Measurements from ENCODE around the gene ZBTB33. TPM values are rescaled to one million over a fixed set of nuclear protein-coding genes. Genes with fewer than 3 reads are reported as not detected.

The ZBTB33 gene
- total RNA-seq, 1 donor from 2014 or later = 45.6 TPM

GRCh38 chrX:120207009-120207605 lies 43.5 kb upstream of the ZBTB33 start:
- Histone ChIP-seq H3K4me2 (no peak overlapping the region), H2AFZ (replicated peaks) (no peak overlapping the region), H4K20me1 (ENCODE audit: low read depth) (no peaks in the 10 kb centered on the region), H3K4me1 (no peaks in the 10 kb centered on the region), H3K27me3 (no peaks in the 10 kb centered on the region), H3K9ac (no peak overlapping the region), H3F3A (ENCODE audit: low read depth) (no peaks in the 10 kb centered on the region), H3K27ac (no peak overlapping the region), H3K79me2 (ENCODE audit: low read depth) (no peaks in the 10 kb centered on the region), H3K4me3 (no peak overlapping the region), H3K9me3 (ENCODE audit: low read depth) (no peaks in the 10 kb centered on the region), H3K36me3 (no peaks in the 10 kb centered on the region)
- Mint-ChIP-seq H3K36me3 (no peaks in the 10 kb centered on the region), H3K4me1 (no peaks in the 10 kb centered on the region), H3K4me3 (no peak overlapping the region), H3K9me3 (peaks cover 2% of the 10 kb centered on the region), H3K27me3 (ENCODE audit: insufficient read depth, low read depth) (peaks cover 2% of the 10 kb centered on the region), H3K27ac (no peak overlapping the region)
- TF ChIP-seq CTCF (IDR thresholded peaks at IDR 0.05) = no peak
- TF ChIP-seq EZH2 (IDR thresholded peaks at IDR 0.05) = no peak
- no peak for TF ChIP-seq EZH2phosphoT487 (IDR thresholded peaks at IDR 0.05)
- DNase-seq (ENCODE audit: low spot score) = no peak

GRCh38 chrX:120213438-120214265 lies 37.0 kb upstream of the ZBTB33 start:
- no peaks in the 10 kb centered on the region for H3K36me3 Mint-ChIP-seq

GRCh38 chrX:120223374-120223773 lies 27.2 kb upstream of the ZBTB33 start:
- Histone ChIP-seq H3K27me3 (no peaks in the 10 kb centered on the region), H3K79me2 (ENCODE audit: low read depth) (no peaks in the 10 kb centered on the region), H3K9ac (no peak overlapping the region), H3K27ac (no peak overlapping the region), H3K4me2 (no peak overlapping the region), H3K4me3 (no peak overlapping the region), H2AFZ (replicated peaks) (no peak overlapping the region), H3K36me3 (no peaks in the 10 kb centered on the region), H3F3A (ENCODE audit: low read depth) (no peaks in the 10 kb centered on the region), H3K9me3 (ENCODE audit: low read depth) (peaks cover under 1% of the 10 kb centered on the region), H3K4me1 (no peaks in the 10 kb centered on the region), H4K20me1 (ENCODE audit: low read depth) (no peaks in the 10 kb centered on the region)
- Mint-ChIP-seq H3K4me3 (no peak overlapping the region), H3K27me3 (ENCODE audit: insufficient read depth, low read depth) (peaks cover 3% of the 10 kb centered on the region), H3K36me3 (peaks cover 2% of the 10 kb centered on the region), H3K27ac (no peak overlapping the region), H3K9me3 (peaks cover 2% of the 10 kb centered on the region), H3K4me1 (no peaks in the 10 kb centered on the region)
- no peak for TF ChIP-seq CTCF (IDR thresholded peaks at IDR 0.05)
- TF ChIP-seq EZH2 (IDR thresholded peaks at IDR 0.05) = no peak
- no peak for TF ChIP-seq EZH2phosphoT487 (IDR thresholded peaks at IDR 0.05)
- DNase-seq (ENCODE audit: low spot score) = no peak

More at GRCh38 chrX:120213438-120214265, 37.0 kb upstream of the ZBTB33 start:
- Mint-ChIP-seq H3K27me3 (ENCODE audit: insufficient read depth, low read depth) (no peaks in the 10 kb centered on the region), H3K9me3 (peaks cover 2% of the 10 kb centered on the region), H3K4me3 (no peak overlapping the region), H3K27ac (no peak overlapping the region), H3K4me1 (no peaks in the 10 kb centered on the region)
- Histone ChIP-seq H3K9me3 (ENCODE audit: low read depth) (peaks cover 4% of the 10 kb centered on the region), H3K9ac (no peak overlapping the region), H3K4me2 (no peak overlapping the region), H4K20me1 (ENCODE audit: low read depth) (no peaks in the 10 kb centered on the region), H3K36me3 (no peaks in the 10 kb centered on the region), H3K27me3 (no peaks in the 10 kb centered on the region), H2AFZ (replicated peaks) (no peak overlapping the region), H3K79me2 (ENCODE audit: low read depth) (no peaks in the 10 kb centered on the region), H3K4me1 (no peaks in the 10 kb centered on the region), H3F3A (ENCODE audit: low read depth) (no peaks in the 10 kb centered on the region), H3K4me3 (no peak overlapping the region), H3K27ac (no peak overlapping the region)
- DNase-seq (ENCODE audit: low spot score) = peak; percentile 69
- TF ChIP-seq CTCF (IDR thresholded peaks at IDR 0.05) (peak; percentile 68), EZH2 (IDR thresholded peaks at IDR 0.05) (no peak)
